Prostate gland (tissue), 2 donors: Measurements from ENCODE around the gene CDH13.

ENCODE experiments used
- CTCF ChIP-seq, 4 experiments: fragments of 200-600 bp in 2 of 4; fragments of 450-650 bp in 2 of 4; sonication (generic) in 2 of 4; IDR thresholded peaks; 1 replicate in 3 of 4; 2 replicates in 1 of 4; pipeline ENCODE4 v1.5.1; 2016 to 2019; ENCODE audit warnings: antibody characterized with exemption in 4 of 4, mild to moderate bottlenecking in 2 of 4, moderate library complexity in 2 of 4
- POLR2A ChIP-seq: fragments of 450-650 bp; IDR thresholded peaks from one replicate; pipeline ENCODE4 v1.6.1; 2016; ENCODE audit warnings: antibody characterized with exemption, mild to moderate bottlenecking
- POLR2AphosphoS5 ChIP-seq: sonication (generic); formaldehyde crosslinking; IDR thresholded peaks from one replicate; pipeline ENCODE4 v1.6.1; 2017; ENCODE audit warnings: antibody characterized with exemption

GRCh38 chr16:83722456-83723183 lies 1095.9 kb downstream of the CDH13 start:
- TF ChIP-seq CTCF (IDR thresholded peaks at IDR 0.05): no peak
- TF ChIP-seq POLR2A: no peak
- TF ChIP-seq POLR2AphosphoS5: no peak
